K562 (cell line): Measurements from ENCODE around the gene NEDD4L. TPM values are rescaled to one million over a fixed set of nuclear protein-coding genes. Genes with fewer than 3 reads are reported as not detected.

Experiments
- ESRRB ChIP-seq: fragments of 250-450 bp; sonication (Bioruptor Pico); IDR thresholded peaks from 2 replicates; pipeline ENCODE4 v1.5.0; 2020; ENCODE audit warnings: mild to moderate bottlenecking, moderate library complexity, borderline replicate concordance
- HCFC1 ChIP-seq: IDR thresholded peaks from 2 replicates; pipeline ENCODE4 v1.6.1; 2012; ENCODE audit warnings: low read depth, low read length, improper control_type of control experiment
- KHSRP ChIP-seq: fragments of 450-650 bp; IDR thresholded peaks from 2 replicates; pipeline ENCODE4 v1.6.1; 2017
- MIER1 ChIP-seq: fragments of 450-650 bp; IDR thresholded peaks from 2 replicates; pipeline ENCODE4 v1.6.1; 2016; ENCODE audit warnings: antibody characterized with exemption, mild to moderate bottlenecking, low read depth
- MTA1 ChIP-seq: fragments of 450-650 bp; IDR thresholded peaks from 2 replicates; pipeline ENCODE4 v1.6.1; 2017; ENCODE audit warnings: borderline replicate concordance
- ZNF311 ChIP-seq: fragments of 250-450 bp; sonication (Bioruptor Pico); IDR thresholded peaks from 2 replicates; pipeline ENCODE4 v1.4.0; 2020; ENCODE audit warnings: mild to moderate bottlenecking, moderate library complexity
- polyA plus RNA-seq, 8 experiments: library from polyadenylated mRNA; depleted of rRNA in 4 of 8; stranded (reverse) in 5 of 8; unstranded in 3 of 8; fragments of >200 nt; fragmentation: Nextera tagmentation in 2 of 8; fragmentation: Illumina TruSeq in 1 of 8; extraction: Ambion mirVana in 2 of 8; extraction: Trizol in 1 of 8; gene quantifications; 2 replicates each; pipeline versions ENCODE4 v1.2.1 to v1.2.3, GENCODE V29; 2011 to 2014; ENCODE audit warnings: inconsistent platforms in 1 of 8, missing spikeins in 1 of 8
- total RNA-seq, 7 experiments: library from RNA; depleted of rRNA in 6 of 7; stranded (reverse); fragments of >200 nt in 6 of 7; fragmentation: Illumina TruSeq in 2 of 7; extraction: Trizol in 2 of 7; gene quantifications; 2 replicates each; pipeline versions ENCODE4 v1.2.1 to v1.2.3, GENCODE V29; 2011 to 2021; ENCODE audit warnings: low replicate concordance in 1 of 7
- TF ChIP-seq, protein P1 (sequence below): IDR thresholded peaks from 2 replicates; pipeline ENCODE4 v1.6.1; 2014; ENCODE audit warnings: antibody characterized with exemption
- TF ChIP-seq, protein P2 (sequence below), 2 experiments: fragments of 150-350 bp in 1 of 2; IDR thresholded peaks; 2 replicates each; pipeline ENCODE4 v1.6.1; 2012 to 2016; ENCODE audit warnings: low read depth in 2 of 2, low read length in 2 of 2, mild to moderate bottlenecking in 1 of 2, moderate library complexity in 1 of 2
- TF ChIP-seq, protein P3 (sequence below): fragments of 450-650 bp; IDR thresholded peaks from 2 replicates; pipeline ENCODE4 v1.6.1; 2016; ENCODE audit warnings: mild to moderate bottlenecking, moderate library complexity
- TF ChIP-seq, protein P4 (sequence below): fragments of 250-450 bp; sonication (Bioruptor Pico); IDR thresholded peaks from 2 replicates; pipeline ENCODE4 v1.5.0; 2020; ENCODE audit warnings: mild to moderate bottlenecking

The NEDD4L gene
- total and polyA plus RNA-seq, 9 of the 15 experiments (the other 6 are each of a cell fraction or from before 2014, with no cell fraction given) = 8.1 to 33.4 (median 19.9) TPM

DNA sequence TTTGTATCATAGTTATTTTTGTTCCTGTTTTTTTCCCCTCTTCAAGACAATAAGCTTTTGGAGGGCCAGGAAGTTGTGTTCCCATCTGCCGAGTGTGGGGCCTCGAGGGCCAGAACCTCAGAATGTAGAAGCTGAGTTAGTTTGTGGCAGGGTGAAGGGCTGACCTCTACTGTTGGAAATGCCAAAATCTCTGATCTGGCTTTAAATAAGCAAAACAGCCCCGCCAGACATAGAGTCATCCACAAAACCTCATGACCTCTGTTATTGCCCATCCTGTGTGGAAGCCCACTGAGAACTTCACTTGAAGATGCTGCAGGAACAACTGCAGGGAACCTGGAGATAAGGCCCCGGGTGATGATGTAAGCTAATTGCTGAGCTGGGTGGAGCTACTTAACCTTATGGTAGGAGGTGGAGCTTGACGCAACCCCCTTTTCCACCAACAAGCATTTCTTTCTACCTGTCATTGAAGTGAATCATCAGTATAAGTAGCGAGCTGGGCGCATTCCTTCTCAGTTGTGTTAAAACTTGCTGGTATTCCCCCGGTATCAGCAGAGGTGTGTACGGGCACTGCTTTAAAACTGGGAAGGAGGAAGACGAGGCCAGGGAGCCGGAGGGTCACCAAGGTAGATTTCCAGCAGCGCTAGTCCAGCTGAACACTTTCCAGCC lies 177.2 kb downstream of the NEDD4L start (continued):
- TF ChIP-seq, protein P1, sequence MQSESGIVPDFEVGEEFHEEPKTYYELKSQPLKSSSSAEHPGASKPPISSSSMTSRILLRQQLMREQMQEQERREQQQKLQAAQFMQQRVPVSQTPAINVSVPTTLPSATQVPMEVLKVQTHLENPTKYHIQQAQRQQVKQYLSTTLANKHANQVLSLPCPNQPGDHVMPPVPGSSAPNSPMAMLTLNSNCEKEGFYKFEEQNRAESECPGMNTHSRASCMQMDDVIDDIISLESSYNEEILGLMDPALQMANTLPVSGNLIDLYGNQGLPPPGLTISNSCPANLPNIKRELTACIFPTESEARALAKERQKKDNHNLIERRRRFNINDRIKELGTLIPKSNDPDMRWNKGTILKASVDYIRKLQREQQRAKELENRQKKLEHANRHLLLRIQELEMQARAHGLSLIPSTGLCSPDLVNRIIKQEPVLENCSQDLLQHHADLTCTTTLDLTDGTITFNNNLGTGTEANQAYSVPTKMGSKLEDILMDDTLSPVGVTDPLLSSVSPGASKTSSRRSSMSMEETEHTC = no peak
- TF ChIP-seq MTA1 = peak; percentile 83
- TF ChIP-seq ZNF311 (CRISPR knock-in tag) = no peak
- TF ChIP-seq KHSRP = no peak
- no peak for TF ChIP-seq ESRRB (CRISPR knock-in tag)
- TF ChIP-seq, protein P2, sequence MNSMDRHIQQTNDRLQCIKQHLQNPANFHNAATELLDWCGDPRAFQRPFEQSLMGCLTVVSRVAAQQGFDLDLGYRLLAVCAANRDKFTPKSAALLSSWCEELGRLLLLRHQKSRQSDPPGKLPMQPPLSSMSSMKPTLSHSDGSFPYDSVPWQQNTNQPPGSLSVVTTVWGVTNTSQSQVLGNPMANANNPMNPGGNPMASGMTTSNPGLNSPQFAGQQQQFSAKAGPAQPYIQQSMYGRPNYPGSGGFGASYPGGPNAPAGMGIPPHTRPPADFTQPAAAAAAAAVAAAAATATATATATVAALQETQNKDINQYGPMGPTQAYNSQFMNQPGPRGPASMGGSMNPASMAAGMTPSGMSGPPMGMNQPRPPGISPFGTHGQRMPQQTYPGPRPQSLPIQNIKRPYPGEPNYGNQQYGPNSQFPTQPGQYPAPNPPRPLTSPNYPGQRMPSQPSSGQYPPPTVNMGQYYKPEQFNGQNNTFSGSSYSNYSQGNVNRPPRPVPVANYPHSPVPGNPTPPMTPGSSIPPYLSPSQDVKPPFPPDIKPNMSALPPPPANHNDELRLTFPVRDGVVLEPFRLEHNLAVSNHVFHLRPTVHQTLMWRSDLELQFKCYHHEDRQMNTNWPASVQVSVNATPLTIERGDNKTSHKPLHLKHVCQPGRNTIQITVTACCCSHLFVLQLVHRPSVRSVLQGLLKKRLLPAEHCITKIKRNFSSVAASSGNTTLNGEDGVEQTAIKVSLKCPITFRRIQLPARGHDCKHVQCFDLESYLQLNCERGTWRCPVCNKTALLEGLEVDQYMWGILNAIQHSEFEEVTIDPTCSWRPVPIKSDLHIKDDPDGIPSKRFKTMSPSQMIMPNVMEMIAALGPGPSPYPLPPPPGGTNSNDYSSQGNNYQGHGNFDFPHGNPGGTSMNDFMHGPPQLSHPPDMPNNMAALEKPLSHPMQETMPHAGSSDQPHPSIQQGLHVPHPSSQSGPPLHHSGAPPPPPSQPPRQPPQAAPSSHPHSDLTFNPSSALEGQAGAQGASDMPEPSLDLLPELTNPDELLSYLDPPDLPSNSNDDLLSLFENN (IDR thresholded peaks at IDR 0.05; ENCODE audit: low read depth in 2 of 2, low read length in 2 of 2) = no peak
- TF ChIP-seq, protein P3, sequence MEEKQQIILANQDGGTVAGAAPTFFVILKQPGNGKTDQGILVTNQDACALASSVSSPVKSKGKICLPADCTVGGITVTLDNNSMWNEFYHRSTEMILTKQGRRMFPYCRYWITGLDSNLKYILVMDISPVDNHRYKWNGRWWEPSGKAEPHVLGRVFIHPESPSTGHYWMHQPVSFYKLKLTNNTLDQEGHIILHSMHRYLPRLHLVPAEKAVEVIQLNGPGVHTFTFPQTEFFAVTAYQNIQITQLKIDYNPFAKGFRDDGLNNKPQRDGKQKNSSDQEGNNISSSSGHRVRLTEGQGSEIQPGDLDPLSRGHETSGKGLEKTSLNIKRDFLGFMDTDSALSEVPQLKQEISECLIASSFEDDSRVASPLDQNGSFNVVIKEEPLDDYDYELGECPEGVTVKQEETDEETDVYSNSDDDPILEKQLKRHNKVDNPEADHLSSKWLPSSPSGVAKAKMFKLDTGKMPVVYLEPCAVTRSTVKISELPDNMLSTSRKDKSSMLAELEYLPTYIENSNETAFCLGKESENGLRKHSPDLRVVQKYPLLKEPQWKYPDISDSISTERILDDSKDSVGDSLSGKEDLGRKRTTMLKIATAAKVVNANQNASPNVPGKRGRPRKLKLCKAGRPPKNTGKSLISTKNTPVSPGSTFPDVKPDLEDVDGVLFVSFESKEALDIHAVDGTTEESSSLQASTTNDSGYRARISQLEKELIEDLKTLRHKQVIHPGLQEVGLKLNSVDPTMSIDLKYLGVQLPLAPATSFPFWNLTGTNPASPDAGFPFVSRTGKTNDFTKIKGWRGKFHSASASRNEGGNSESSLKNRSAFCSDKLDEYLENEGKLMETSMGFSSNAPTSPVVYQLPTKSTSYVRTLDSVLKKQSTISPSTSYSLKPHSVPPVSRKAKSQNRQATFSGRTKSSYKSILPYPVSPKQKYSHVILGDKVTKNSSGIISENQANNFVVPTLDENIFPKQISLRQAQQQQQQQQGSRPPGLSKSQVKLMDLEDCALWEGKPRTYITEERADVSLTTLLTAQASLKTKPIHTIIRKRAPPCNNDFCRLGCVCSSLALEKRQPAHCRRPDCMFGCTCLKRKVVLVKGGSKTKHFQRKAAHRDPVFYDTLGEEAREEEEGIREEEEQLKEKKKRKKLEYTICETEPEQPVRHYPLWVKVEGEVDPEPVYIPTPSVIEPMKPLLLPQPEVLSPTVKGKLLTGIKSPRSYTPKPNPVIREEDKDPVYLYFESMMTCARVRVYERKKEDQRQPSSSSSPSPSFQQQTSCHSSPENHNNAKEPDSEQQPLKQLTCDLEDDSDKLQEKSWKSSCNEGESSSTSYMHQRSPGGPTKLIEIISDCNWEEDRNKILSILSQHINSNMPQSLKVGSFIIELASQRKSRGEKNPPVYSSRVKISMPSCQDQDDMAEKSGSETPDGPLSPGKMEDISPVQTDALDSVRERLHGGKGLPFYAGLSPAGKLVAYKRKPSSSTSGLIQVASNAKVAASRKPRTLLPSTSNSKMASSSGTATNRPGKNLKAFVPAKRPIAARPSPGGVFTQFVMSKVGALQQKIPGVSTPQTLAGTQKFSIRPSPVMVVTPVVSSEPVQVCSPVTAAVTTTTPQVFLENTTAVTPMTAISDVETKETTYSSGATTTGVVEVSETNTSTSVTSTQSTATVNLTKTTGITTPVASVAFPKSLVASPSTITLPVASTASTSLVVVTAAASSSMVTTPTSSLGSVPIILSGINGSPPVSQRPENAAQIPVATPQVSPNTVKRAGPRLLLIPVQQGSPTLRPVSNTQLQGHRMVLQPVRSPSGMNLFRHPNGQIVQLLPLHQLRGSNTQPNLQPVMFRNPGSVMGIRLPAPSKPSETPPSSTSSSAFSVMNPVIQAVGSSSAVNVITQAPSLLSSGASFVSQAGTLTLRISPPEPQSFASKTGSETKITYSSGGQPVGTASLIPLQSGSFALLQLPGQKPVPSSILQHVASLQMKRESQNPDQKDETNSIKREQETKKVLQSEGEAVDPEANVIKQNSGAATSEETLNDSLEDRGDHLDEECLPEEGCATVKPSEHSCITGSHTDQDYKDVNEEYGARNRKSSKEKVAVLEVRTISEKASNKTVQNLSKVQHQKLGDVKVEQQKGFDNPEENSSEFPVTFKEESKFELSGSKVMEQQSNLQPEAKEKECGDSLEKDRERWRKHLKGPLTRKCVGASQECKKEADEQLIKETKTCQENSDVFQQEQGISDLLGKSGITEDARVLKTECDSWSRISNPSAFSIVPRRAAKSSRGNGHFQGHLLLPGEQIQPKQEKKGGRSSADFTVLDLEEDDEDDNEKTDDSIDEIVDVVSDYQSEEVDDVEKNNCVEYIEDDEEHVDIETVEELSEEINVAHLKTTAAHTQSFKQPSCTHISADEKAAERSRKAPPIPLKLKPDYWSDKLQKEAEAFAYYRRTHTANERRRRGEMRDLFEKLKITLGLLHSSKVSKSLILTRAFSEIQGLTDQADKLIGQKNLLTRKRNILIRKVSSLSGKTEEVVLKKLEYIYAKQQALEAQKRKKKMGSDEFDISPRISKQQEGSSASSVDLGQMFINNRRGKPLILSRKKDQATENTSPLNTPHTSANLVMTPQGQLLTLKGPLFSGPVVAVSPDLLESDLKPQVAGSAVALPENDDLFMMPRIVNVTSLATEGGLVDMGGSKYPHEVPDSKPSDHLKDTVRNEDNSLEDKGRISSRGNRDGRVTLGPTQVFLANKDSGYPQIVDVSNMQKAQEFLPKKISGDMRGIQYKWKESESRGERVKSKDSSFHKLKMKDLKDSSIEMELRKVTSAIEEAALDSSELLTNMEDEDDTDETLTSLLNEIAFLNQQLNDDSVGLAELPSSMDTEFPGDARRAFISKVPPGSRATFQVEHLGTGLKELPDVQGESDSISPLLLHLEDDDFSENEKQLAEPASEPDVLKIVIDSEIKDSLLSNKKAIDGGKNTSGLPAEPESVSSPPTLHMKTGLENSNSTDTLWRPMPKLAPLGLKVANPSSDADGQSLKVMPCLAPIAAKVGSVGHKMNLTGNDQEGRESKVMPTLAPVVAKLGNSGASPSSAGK = no peak
- no peak for TF ChIP-seq MIER1
- TF ChIP-seq, protein P4, sequence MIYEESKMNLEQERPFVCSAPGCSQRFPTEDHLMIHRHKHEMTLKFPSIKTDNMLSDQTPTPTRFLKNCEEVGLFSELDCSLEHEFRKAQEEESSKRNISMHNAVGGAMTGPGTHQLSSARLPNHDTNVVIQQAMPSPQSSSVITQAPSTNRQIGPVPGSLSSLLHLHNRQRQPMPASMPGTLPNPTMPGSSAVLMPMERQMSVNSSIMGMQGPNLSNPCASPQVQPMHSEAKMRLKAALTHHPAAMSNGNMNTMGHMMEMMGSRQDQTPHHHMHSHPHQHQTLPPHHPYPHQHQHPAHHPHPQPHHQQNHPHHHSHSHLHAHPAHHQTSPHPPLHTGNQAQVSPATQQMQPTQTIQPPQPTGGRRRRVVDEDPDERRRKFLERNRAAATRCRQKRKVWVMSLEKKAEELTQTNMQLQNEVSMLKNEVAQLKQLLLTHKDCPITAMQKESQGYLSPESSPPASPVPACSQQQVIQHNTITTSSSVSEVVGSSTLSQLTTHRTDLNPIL (CRISPR knock-in tag) = no peak
- no peak for TF ChIP-seq HCFC1
